ENCODE measurements around the gene EPHA3.
A peak's percentile ranks its signal among the peaks of the same experiment; 100 is the strongest.

Gene EPHA3

GRCh38 chr3:89373434-89373833 lies 266.0 kb downstream of the EPHA3 start:
- H3K4me3 ChIP-seq (ENCODE audit: low read depth, low read length) = no peak overlapping the region
- TF ChIP-seq POLR2A (IDR thresholded peaks at IDR 0.05; ENCODE audit: extremely low read depth, insufficient read length) (no peak), MAX (IDR thresholded peaks at IDR 0.05; ENCODE audit: low read depth, low read length) (no peak), CTCF (IDR thresholded peaks at IDR 0.05; ENCODE audit: low read depth, low read length) (no peak), MYC (IDR thresholded peaks at IDR 0.05; ENCODE audit: low read depth, low read length) (no peak)
- no peak for DNase-seq (ENCODE audit: low read depth)

GRCh38 chr3:89375451-89375850 lies 268.0 kb downstream of the EPHA3 start:
- TF ChIP-seq MYC (IDR thresholded peaks at IDR 0.05; ENCODE audit: low read depth, low read length) = no peak
- TF ChIP-seq POLR2A (IDR thresholded peaks at IDR 0.05; ENCODE audit: extremely low read depth, insufficient read length) = no peak
- TF ChIP-seq CTCF (IDR thresholded peaks at IDR 0.05; ENCODE audit: low read depth, low read length) = no peak
- TF ChIP-seq MAX (IDR thresholded peaks at IDR 0.05; ENCODE audit: low read depth, low read length) = no peak
- no peak for DNase-seq (ENCODE audit: low read depth)
- no peak overlapping the region for H3K4me3 ChIP-seq (ENCODE audit: low read depth, low read length)

GRCh38 chr3:89380016-89380415 lies 272.6 kb downstream of the EPHA3 start:
- TF ChIP-seq CTCF (IDR thresholded peaks at IDR 0.05; ENCODE audit: low read depth, low read length) (no peak), MYC (IDR thresholded peaks at IDR 0.05; ENCODE audit: low read depth, low read length) (no peak), MAX (IDR thresholded peaks at IDR 0.05; ENCODE audit: low read depth, low read length) (peak; percentile 4; the same call in 1 of the 2 replicates), POLR2A (IDR thresholded peaks at IDR 0.05; ENCODE audit: extremely low read depth, insufficient read length) (no peak)
- peak; percentile 16 for DNase-seq (ENCODE audit: low read depth)
- H3K4me3 ChIP-seq (ENCODE audit: low read depth, low read length) = no peak overlapping the region

- no peak for DNase-seq (ENCODE audit: low read depth)
- TF ChIP-seq MYC (IDR thresholded peaks at IDR 0.05; ENCODE audit: low read depth, low read length) = no peak
- TF ChIP-seq CTCF (IDR thresholded peaks at IDR 0.05; ENCODE audit: low read depth, low read length) = no peak
- no peak for TF ChIP-seq POLR2A (IDR thresholded peaks at IDR 0.05; ENCODE audit: extremely low read depth, insufficient read length)
- TF ChIP-seq MAX (IDR thresholded peaks at IDR 0.05; ENCODE audit: low read depth, low read length) = no peak
These were observed 285.6 kb downstream of the EPHA3 start for GRCh38 chr3:89392991-89393390.

GRCh38 chr3:89395456-89395855 lies 288.0 kb downstream of the EPHA3 start:
- no peak overlapping the region for H3K4me3 ChIP-seq (ENCODE audit: low read depth, low read length)
- no peak for TF ChIP-seq MAX (IDR thresholded peaks at IDR 0.05; ENCODE audit: low read depth, low read length)
- no peak for TF ChIP-seq MYC (IDR thresholded peaks at IDR 0.05; ENCODE audit: low read depth, low read length)
- TF ChIP-seq POLR2A (IDR thresholded peaks at IDR 0.05; ENCODE audit: extremely low read depth, insufficient read length) = no peak
- TF ChIP-seq CTCF (IDR thresholded peaks at IDR 0.05; ENCODE audit: low read depth, low read length) = no peak
- DNase-seq (ENCODE audit: low read depth) = no peak

More at GRCh38 chr3:89392991-89393390, 285.6 kb downstream of the EPHA3 start:
- H3K4me3 ChIP-seq (ENCODE audit: low read depth, low read length) = no peak overlapping the region

- TF ChIP-seq MAX (IDR thresholded peaks at IDR 0.05; ENCODE audit: low read depth, low read length) (no peak), MYC (IDR thresholded peaks at IDR 0.05; ENCODE audit: low read depth, low read length) (no peak), POLR2A (IDR thresholded peaks at IDR 0.05; ENCODE audit: extremely low read depth, insufficient read length) (no peak), CTCF (IDR thresholded peaks at IDR 0.05; ENCODE audit: low read depth, low read length) (no peak)
- no peak overlapping the region for H3K4me3 ChIP-seq (ENCODE audit: low read depth, low read length)
- no peak for DNase-seq (ENCODE audit: low read depth)
These were observed 288.6 kb downstream of the EPHA3 start for GRCh38 chr3:89395996-89396395.
